ENCODE results near the gene DYNC1I1.

The DYNC1I1 gene

GRCh38 chr7:95758187-95758586 is 14.2 kb upstream of the DYNC1I1 start:
- Histone ChIP-seq H3K27ac (no peak overlapping the region), H3K36me3 (replicated peaks) (no peaks in the 10 kb centered on the region), H3K4me3 (ENCODE audit: low read depth, low read length) (no peak overlapping the region), H3K27me3 (replicated peaks) (peaks cover 1% of the 10 kb centered on the region)
- no peak for DNase-seq
- in situ Hi-C loops (cut with HindIII; ENCODE audit: low pct_ligation_motif_present, low sequenced_read_pairs) = no loop called here
- TF ChIP-seq, protein P1, sequence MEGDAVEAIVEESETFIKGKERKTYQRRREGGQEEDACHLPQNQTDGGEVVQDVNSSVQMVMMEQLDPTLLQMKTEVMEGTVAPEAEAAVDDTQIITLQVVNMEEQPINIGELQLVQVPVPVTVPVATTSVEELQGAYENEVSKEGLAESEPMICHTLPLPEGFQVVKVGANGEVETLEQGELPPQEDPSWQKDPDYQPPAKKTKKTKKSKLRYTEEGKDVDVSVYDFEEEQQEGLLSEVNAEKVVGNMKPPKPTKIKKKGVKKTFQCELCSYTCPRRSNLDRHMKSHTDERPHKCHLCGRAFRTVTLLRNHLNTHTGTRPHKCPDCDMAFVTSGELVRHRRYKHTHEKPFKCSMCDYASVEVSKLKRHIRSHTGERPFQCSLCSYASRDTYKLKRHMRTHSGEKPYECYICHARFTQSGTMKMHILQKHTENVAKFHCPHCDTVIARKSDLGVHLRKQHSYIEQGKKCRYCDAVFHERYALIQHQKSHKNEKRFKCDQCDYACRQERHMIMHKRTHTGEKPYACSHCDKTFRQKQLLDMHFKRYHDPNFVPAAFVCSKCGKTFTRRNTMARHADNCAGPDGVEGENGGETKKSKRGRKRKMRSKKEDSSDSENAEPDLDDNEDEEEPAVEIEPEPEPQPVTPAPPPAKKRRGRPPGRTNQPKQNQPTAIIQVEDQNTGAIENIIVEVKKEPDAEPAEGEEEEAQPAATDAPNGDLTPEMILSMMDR (IDR thresholded peaks at IDR 0.05; ENCODE audit: low read depth, low read length, missing control alignments) = no peak

DNA sequence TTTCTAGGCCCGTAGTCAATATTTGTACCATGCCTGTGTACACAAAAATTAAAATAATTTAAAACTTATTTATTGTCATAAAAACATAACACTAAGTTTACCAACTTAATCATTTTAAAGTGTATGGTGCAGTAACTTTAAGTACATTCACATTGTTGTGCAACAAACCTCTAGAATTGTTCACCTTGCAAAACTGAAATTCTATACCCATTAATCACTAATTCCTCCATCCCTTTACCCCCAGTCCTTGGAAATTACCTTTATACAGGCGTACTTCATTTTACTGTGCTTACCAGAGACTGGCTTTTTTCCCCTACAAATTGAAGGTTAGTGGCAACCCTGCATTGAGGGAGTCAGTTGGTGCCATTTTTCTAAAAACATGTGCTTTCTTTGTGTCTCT is 6.3 kb upstream of the DYNC1I1 start:
- H3K27ac ChIP-seq = no peak overlapping the region
- H3K36me3 ChIP-seq (replicated peaks) = no peaks in the 10 kb centered on the region
- DNase-seq = no peak
- H3K4me3 ChIP-seq (ENCODE audit: low read depth, low read length) = no peak overlapping the region
- in situ Hi-C loops (cut with HindIII; ENCODE audit: low pct_ligation_motif_present, low sequenced_read_pairs) = no loop called here
- H3K27me3 ChIP-seq (replicated peaks) = peaks cover 1% of the 10 kb centered on the region
- TF ChIP-seq, protein P1 (IDR thresholded peaks at IDR 0.05; ENCODE audit: low read depth, low read length, missing control alignments) = no peak

GRCh38 chr7:95766657-95767056 is 5.7 kb upstream of the DYNC1I1 start:
- Histone ChIP-seq H3K36me3 (replicated peaks) (no peaks in the 10 kb centered on the region), H3K27me3 (replicated peaks) (peaks cover 1% of the 10 kb centered on the region), H3K4me3 (ENCODE audit: low read depth, low read length) (no peak overlapping the region), H3K27ac (no peak overlapping the region)
- DNase-seq = no peak
- TF ChIP-seq, protein P1 (IDR thresholded peaks at IDR 0.05; ENCODE audit: low read depth, low read length, missing control alignments) = no peak
- in situ Hi-C loops (cut with HindIII; ENCODE audit: low pct_ligation_motif_present, low sequenced_read_pairs) = no loop called here

- H3K27ac ChIP-seq = no peak overlapping the region
- DNase-seq = no peak
- in situ Hi-C loops (cut with HindIII; ENCODE audit: low pct_ligation_motif_present, low sequenced_read_pairs) = no loop called here
- H3K4me3 ChIP-seq (ENCODE audit: low read depth, low read length) = peak overlapping the region; percentile 69
- TF ChIP-seq, protein P1 (IDR thresholded peaks at IDR 0.05; ENCODE audit: low read depth, low read length, missing control alignments) = no peak
- H3K36me3 ChIP-seq (replicated peaks) = no peaks in the 10 kb centered on the region
- no peaks in the 10 kb centered on the region for H3K27me3 ChIP-seq (replicated peaks)
Observed at GRCh38 chr7:95772771-95773581, 622 bp downstream of the DYNC1I1 start.

DNA sequence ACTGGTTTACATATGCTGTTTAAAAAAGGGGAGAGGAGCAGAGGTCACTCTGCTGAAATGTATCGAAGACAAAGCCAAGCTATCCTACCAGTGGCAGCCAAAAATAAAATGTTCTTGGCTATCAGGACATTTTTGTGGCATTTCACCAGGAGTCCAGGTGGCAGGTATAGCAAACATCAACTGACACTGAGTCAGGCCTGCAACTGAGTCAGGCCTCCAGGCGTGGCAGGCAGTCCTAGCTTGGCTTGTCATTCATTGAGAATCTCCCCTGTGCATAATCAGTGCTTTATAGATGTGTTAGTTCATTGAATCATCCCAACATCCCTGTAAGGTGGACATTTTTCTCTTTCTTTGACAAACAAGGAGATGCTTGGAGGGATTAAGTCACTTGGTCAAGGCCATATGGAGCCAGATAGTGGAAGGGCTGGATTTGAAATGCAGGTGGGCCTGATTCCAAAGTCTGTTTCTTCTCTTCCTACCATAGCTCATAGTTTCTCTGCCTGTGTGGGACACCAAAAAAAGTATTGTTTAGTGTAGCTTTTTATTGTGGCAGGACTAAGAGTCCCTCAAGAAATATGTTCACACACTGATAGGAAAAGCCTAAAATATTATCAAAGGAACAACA is 4.3 kb downstream of the DYNC1I1 start:
- no peaks in the 10 kb centered on the region for H3K27me3 ChIP-seq (replicated peaks)
- TF ChIP-seq, protein P1 (IDR thresholded peaks at IDR 0.05; ENCODE audit: low read depth, low read length, missing control alignments) = no peak
- no peaks in the 10 kb centered on the region for H3K36me3 ChIP-seq (replicated peaks)
- no peak overlapping the region for H3K27ac ChIP-seq
- H3K4me3 ChIP-seq (ENCODE audit: low read depth, low read length) = no peak overlapping the region
- DNase-seq = no peak
- in situ Hi-C loops (cut with HindIII; ENCODE audit: low pct_ligation_motif_present, low sequenced_read_pairs) = no loop called here
